OCI-LY1 (cell line): ENCODE results near the gene FMNL3.

Experiments used
- CTCF ChIP-seq: fragments of 200-600 bp; sonication (generic), shearing (Covaris generic); IDR thresholded peaks from 2 replicates; pipeline ENCODE4 v1.5.1; 2017; ENCODE audit warnings: mild to moderate bottlenecking, antibody characterized with exemption, low read length, moderate library complexity, mixed read lengths
- EZH2 ChIP-seq: fragments of 200-600 bp; sonication (generic), shearing (Covaris generic); IDR thresholded peaks from 2 replicates; pipeline ENCODE4 v1.8.0; 2017; ENCODE audit warnings: borderline replicate concordance, mixed run types, mild to moderate bottlenecking, antibody characterized with exemption, low read length, moderate library complexity, mixed read lengths

GRCh38 chr12:49667325-49668090 is 39.7 kb downstream of the FMNL3 start:
- TF ChIP-seq CTCF, result no peak
- TF ChIP-seq EZH2, result no peak
